OCI-LY3 (cell line): ENCODE data around the gene IL4.
"Not testable (repeated sequence)": the region's sequence is repeated elsewhere in the genome, so short reads cannot be mapped to it uniquely, and the experiment has no call there.

Source experiments
- H2AFZ ChIP-seq: fragments of 200-600, 300-600 bp; shearing (Covaris generic); 2 replicates; pipeline ENCODE4 v1.6.0; 2014; ENCODE audit warnings: antibody characterized with exemption, low read depth, low read length
- H3K27ac ChIP-seq: fragments of 200-600, 300-600 bp; sonication (generic); 2 replicates; pipeline ENCODE4 v1.5.1; 2014; ENCODE audit warnings: mild to moderate bottlenecking, low read length, moderate library complexity, mixed read lengths
- H3K27me3 ChIP-seq: fragments of 200-600, 300-600 bp; sonication (generic); 2 replicates; pipeline ENCODE4 v1.6.1; 2014; ENCODE audit warnings: low read depth, low read length, mixed read lengths
- H3K36me3 ChIP-seq: fragments of 200-600, 300-600 bp; sonication (generic); replicated peaks from 2 replicates; pipeline ENCODE3; 2014; ENCODE audit warnings: low read depth, low read length, mixed read lengths
- H3K4me1 ChIP-seq: fragments of 300-600, 200-600 bp; sonication (generic); 2 replicates; pipeline ENCODE4 v1.6.1; 2014; ENCODE audit warnings: low read length, mixed read lengths
- H3K4me2 ChIP-seq: fragments of 200-600, 300-600 bp; sonication (generic); 2 replicates; pipeline ENCODE4 v1.6.1; 2014; ENCODE audit warnings: low read length, mixed read lengths
- H3K4me3 ChIP-seq: fragments of 300-600, 200-600 bp; sonication (generic); 2 replicates; pipeline ENCODE4 v1.5.1; 2014; ENCODE audit warnings: antibody characterized with exemption, mild to moderate bottlenecking, low read length, moderate library complexity
- H3K79me2 ChIP-seq: fragments of 300-600, 200-600 bp; shearing (Covaris generic); 2 replicates; pipeline ENCODE4 v1.6.1; 2014; ENCODE audit warnings: mild to moderate bottlenecking, low read length, mixed read lengths
- H3K9ac ChIP-seq: fragments of 300-600, 200-600 bp; shearing (Covaris generic); 2 replicates; pipeline ENCODE4 v1.6.0; 2014; ENCODE audit warnings: mild to moderate bottlenecking, low read length, moderate library complexity
- H3K9me3 ChIP-seq: fragments of 200-600, 300-600 bp; shearing (Covaris generic); 2 replicates; pipeline ENCODE4 v1.6.1; 2014; ENCODE audit warnings: low read length, mixed read lengths; ENCODE audit not compliant: insufficient read depth
- H4K20me1 ChIP-seq: fragments of 200-600, 300-600 bp; sonication (generic); 2 replicates; pipeline ENCODE4 v1.6.1; 2016; ENCODE audit warnings: low read length, mixed read lengths; ENCODE audit not compliant: insufficient read depth
- CTCF ChIP-seq: fragments of 200-600, 300-600 bp; sonication (generic); IDR thresholded peaks from 2 replicates; pipeline ENCODE4 v1.5.1; 2014; ENCODE audit warnings: antibody characterized with exemption, low read length, low read depth
- EZH2phosphoT487 ChIP-seq: fragments of 200-600 bp; shearing (Covaris generic); IDR thresholded peaks from 2 replicates; pipeline ENCODE4 v1.6.1; 2018; ENCODE audit warnings: antibody characterized with exemption, mixed run types, low read depth

IL4 gene

GRCh38 chr5:132689513-132689912 is 15.7 kb downstream of the IL4 start:
- Histone ChIP-seq H3K4me1 (peaks cover 23% of the 10 kb centered on the region), H3K27ac (no peak overlapping the region), H3K4me3 (0 out of 2 replicates have a peak overlapping the region, but pooled peaks have one; percentile 35), H3K79me2 (no peaks in the 10 kb centered on the region), H2AFZ (no peak overlapping the region), H3K9ac (no peak overlapping the region), H4K20me1 (no peaks in the 10 kb centered on the region), H3K9me3 (no peaks in the 10 kb centered on the region), H3K36me3 (no peaks in the 10 kb centered on the region), H3K4me2 (peak overlapping the region; percentile 69), H3K27me3 (peaks cover 4% of the 10 kb centered on the region; the same call in 1 of the 2 replicates)
- no peak for TF ChIP-seq CTCF
- TF ChIP-seq EZH2phosphoT487, result no peak

GRCh38 chr5:132690156-132690555 is 16.4 kb downstream of the IL4 start:
- Histone ChIP-seq H3K4me1 (peaks cover 17% of the 10 kb centered on the region), H3K9me3 (no peaks in the 10 kb centered on the region), H3K27me3 (peaks cover 4% of the 10 kb centered on the region; the same call in 1 of the 2 replicates), H3K27ac (no peak overlapping the region), H3K9ac (no peak overlapping the region), H3K4me2 (no peak overlapping the region), H4K20me1 (no peaks in the 10 kb centered on the region), H3K79me2 (no peaks in the 10 kb centered on the region), H3K36me3 (no peaks in the 10 kb centered on the region), H3K4me3 (no peak overlapping the region), H2AFZ (no peak overlapping the region)
- no peak for TF ChIP-seq EZH2phosphoT487
- no peak for TF ChIP-seq CTCF

- not testable (repeated sequence) for H3K9me3 ChIP-seq, H2AFZ ChIP-seq, H3K27me3 ChIP-seq, H3K79me2 ChIP-seq, H3K36me3 ChIP-seq, H3K4me2 ChIP-seq, H3K9ac ChIP-seq, H3K4me3 ChIP-seq, H4K20me1 ChIP-seq, H3K27ac ChIP-seq
- H3K4me1 ChIP-seq, result peaks cover 16% of the 10 kb centered on the region
These were observed 18.2 kb downstream of the IL4 start for GRCh38 chr5:132691755-132692631.

- Histone ChIP-seq H3K9ac (no peak overlapping the region), H4K20me1 (no peaks in the 10 kb centered on the region), H2AFZ (no peak overlapping the region), H3K4me1 (peaks cover 16% of the 10 kb centered on the region), H3K36me3 (no peaks in the 10 kb centered on the region), H3K27me3 (peaks cover 4% of the 10 kb centered on the region; the same call in 1 of the 2 replicates), H3K9me3 (no peaks in the 10 kb centered on the region), H3K4me3 (no peak overlapping the region), H3K4me2 (no peak overlapping the region), H3K27ac (no peak overlapping the region), H3K79me2 (no peaks in the 10 kb centered on the region)
- no peak for TF ChIP-seq EZH2phosphoT487
- TF ChIP-seq CTCF, result no peak
These were observed 18.8 kb downstream of the IL4 start for GRCh38 chr5:132692632-132692967.
